Liver (tissue), 3 donors: ENCODE data around the gene GRID2IP.

Experiments
- EGR1 ChIP-seq, 2 donors: IDR thresholded peaks; 2 replicates each; pipeline ENCODE4 v1.6.1; 2016 to 2018; ENCODE audit warnings: antibody characterized with exemption in 2 of 2, low read depth in 2 of 2
- YY1 ChIP-seq: IDR thresholded peaks from 2 replicates; pipeline ENCODE4 v1.6.1; 2016; ENCODE audit warnings: antibody characterized with exemption, mild to moderate bottlenecking
- TF ChIP-seq, protein P1 (sequence below): fragments of 150-350 bp; IDR thresholded peaks from 2 replicates; pipeline ENCODE4 v1.5.1; 2017; ENCODE audit warnings: improper control_type of control experiment, low read depth, low read length; ENCODE audit not compliant: missing input control
- TF ChIP-seq, protein P2 (sequence below): IDR thresholded peaks from 2 replicates; pipeline ENCODE4 v1.6.1; 2016; ENCODE audit warnings: antibody characterized with exemption
- donor health status: healthy.
- donor health status: healthy.

DNA sequence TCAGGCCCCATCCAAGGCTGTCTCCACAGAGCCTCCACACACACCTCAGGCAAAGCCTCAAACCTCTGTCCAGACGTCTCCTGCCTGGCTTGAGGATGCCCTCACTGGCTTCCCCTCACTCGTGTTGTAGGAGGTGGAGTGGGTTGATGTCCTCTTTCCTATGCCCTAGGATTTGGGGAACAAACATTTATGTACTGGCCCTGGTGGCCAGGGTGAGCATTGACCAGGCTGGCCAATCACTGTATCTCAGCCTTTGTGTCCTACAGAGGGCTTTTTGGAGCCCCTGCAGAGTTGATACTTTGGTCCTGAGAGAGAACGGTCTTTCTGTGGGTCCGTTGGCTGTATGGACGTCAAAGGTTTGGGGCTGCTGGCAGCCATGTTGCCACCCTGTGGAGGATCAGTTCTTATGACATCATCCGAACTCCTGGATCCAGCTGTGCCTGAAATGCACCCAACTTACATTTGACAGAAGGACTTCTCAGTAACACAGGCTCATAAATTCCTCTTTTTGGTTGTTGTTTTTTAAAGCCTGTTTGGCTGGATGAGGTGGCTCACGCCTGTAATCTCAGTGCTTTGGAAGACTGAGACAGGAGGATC is 2.3 kb upstream of the GRID2IP start:
- TF ChIP-seq, protein P1, sequence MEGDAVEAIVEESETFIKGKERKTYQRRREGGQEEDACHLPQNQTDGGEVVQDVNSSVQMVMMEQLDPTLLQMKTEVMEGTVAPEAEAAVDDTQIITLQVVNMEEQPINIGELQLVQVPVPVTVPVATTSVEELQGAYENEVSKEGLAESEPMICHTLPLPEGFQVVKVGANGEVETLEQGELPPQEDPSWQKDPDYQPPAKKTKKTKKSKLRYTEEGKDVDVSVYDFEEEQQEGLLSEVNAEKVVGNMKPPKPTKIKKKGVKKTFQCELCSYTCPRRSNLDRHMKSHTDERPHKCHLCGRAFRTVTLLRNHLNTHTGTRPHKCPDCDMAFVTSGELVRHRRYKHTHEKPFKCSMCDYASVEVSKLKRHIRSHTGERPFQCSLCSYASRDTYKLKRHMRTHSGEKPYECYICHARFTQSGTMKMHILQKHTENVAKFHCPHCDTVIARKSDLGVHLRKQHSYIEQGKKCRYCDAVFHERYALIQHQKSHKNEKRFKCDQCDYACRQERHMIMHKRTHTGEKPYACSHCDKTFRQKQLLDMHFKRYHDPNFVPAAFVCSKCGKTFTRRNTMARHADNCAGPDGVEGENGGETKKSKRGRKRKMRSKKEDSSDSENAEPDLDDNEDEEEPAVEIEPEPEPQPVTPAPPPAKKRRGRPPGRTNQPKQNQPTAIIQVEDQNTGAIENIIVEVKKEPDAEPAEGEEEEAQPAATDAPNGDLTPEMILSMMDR: peak; percentile 11
- TF ChIP-seq YY1: no peak
- TF ChIP-seq EGR1 (IDR thresholded peaks at IDR 0.05; ENCODE audit: low read depth in 2 of 2): no peak
- TF ChIP-seq, protein P2, sequence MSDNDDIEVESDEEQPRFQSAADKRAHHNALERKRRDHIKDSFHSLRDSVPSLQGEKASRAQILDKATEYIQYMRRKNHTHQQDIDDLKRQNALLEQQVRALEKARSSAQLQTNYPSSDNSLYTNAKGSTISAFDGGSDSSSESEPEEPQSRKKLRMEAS: no peak
